Panc1 (cell line): Measurements from ENCODE around the gene GDF2.

Experiments used
- POLR2AphosphoS5 ChIP-seq: IDR thresholded peaks from 2 replicates; pipeline ENCODE4 v1.6.1; 2012; ENCODE audit warnings: mild to moderate bottlenecking, low read depth, low read length, moderate library complexity
- SIN3A ChIP-seq: IDR thresholded peaks from 2 replicates; pipeline ENCODE4 v1.6.1; 2012; ENCODE audit warnings: low read depth, mild to moderate bottlenecking, low read length, moderate library complexity, borderline replicate concordance; ENCODE audit not compliant: insufficient read depth
- TF ChIP-seq, protein P1 (sequence below): fragments of 450-650 bp; IDR thresholded peaks from 2 replicates; pipeline ENCODE4 v1.5.1; 2017; ENCODE audit warnings: mild to moderate bottlenecking
- TF ChIP-seq, protein P2 (sequence below), 2 experiments: IDR thresholded peaks; 2 replicates each; pipeline ENCODE4 v1.6.1; 2011 to 2012; ENCODE audit warnings: low read depth in 2 of 2, control low read depth in 1 of 2, low read length in 1 of 2, mild to moderate bottlenecking in 1 of 2, moderate library complexity in 1 of 2; ENCODE audit not compliant: insufficient read depth in 1 of 2

DNA sequence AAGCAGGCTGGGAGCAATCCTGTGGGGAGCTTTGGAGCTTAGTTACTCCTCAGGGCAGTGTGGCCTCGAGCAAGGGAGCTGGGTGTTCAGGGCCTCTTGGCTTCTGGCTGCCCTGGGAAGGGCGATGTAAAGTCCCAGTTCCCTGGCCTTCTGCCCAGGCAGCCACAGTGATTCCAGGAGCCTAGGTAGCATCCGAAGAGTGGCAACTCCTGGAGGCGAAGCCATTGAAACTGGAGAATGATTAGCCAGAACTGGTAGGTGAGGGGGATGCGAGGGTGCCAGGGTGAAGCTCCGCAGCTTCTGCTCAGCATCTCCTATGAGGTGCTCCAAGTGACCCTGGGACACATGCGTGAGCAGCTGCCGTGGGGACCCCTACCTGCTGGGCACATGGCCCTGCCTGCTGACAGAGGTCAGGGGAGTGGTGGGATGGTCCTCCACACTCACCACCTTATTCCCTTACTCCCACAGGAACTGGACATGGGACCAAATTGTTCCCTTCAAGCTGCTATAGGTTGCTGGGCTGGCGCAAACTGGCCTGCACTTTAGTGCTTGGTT lies 7.8 kb upstream of the GDF2 start:
- TF ChIP-seq, protein P1, sequence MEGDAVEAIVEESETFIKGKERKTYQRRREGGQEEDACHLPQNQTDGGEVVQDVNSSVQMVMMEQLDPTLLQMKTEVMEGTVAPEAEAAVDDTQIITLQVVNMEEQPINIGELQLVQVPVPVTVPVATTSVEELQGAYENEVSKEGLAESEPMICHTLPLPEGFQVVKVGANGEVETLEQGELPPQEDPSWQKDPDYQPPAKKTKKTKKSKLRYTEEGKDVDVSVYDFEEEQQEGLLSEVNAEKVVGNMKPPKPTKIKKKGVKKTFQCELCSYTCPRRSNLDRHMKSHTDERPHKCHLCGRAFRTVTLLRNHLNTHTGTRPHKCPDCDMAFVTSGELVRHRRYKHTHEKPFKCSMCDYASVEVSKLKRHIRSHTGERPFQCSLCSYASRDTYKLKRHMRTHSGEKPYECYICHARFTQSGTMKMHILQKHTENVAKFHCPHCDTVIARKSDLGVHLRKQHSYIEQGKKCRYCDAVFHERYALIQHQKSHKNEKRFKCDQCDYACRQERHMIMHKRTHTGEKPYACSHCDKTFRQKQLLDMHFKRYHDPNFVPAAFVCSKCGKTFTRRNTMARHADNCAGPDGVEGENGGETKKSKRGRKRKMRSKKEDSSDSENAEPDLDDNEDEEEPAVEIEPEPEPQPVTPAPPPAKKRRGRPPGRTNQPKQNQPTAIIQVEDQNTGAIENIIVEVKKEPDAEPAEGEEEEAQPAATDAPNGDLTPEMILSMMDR, result no peak
- TF ChIP-seq POLR2AphosphoS5 (no peak), SIN3A (no peak)
- TF ChIP-seq, protein P2, sequence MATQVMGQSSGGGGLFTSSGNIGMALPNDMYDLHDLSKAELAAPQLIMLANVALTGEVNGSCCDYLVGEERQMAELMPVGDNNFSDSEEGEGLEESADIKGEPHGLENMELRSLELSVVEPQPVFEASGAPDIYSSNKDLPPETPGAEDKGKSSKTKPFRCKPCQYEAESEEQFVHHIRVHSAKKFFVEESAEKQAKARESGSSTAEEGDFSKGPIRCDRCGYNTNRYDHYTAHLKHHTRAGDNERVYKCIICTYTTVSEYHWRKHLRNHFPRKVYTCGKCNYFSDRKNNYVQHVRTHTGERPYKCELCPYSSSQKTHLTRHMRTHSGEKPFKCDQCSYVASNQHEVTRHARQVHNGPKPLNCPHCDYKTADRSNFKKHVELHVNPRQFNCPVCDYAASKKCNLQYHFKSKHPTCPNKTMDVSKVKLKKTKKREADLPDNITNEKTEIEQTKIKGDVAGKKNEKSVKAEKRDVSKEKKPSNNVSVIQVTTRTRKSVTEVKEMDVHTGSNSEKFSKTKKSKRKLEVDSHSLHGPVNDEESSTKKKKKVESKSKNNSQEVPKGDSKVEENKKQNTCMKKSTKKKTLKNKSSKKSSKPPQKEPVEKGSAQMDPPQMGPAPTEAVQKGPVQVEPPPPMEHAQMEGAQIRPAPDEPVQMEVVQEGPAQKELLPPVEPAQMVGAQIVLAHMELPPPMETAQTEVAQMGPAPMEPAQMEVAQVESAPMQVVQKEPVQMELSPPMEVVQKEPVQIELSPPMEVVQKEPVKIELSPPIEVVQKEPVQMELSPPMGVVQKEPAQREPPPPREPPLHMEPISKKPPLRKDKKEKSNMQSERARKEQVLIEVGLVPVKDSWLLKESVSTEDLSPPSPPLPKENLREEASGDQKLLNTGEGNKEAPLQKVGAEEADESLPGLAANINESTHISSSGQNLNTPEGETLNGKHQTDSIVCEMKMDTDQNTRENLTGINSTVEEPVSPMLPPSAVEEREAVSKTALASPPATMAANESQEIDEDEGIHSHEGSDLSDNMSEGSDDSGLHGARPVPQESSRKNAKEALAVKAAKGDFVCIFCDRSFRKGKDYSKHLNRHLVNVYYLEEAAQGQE (IDR thresholded peaks at IDR 0.05; ENCODE audit: insufficient read depth in 1 of 2, low read depth in 2 of 2, low read length in 1 of 2), result no peak
